Measurements from ENCODE around the gene STPG1.

The STPG1 gene

GRCh38 chr1:24311741-24312140 lies 101.8 kb downstream of the STPG1 start:
- no peak for DNase-seq

- DNase-seq: no peak
Observed at GRCh38 chr1:24311234-24311633, 102.3 kb downstream of the STPG1 start.

DNA sequence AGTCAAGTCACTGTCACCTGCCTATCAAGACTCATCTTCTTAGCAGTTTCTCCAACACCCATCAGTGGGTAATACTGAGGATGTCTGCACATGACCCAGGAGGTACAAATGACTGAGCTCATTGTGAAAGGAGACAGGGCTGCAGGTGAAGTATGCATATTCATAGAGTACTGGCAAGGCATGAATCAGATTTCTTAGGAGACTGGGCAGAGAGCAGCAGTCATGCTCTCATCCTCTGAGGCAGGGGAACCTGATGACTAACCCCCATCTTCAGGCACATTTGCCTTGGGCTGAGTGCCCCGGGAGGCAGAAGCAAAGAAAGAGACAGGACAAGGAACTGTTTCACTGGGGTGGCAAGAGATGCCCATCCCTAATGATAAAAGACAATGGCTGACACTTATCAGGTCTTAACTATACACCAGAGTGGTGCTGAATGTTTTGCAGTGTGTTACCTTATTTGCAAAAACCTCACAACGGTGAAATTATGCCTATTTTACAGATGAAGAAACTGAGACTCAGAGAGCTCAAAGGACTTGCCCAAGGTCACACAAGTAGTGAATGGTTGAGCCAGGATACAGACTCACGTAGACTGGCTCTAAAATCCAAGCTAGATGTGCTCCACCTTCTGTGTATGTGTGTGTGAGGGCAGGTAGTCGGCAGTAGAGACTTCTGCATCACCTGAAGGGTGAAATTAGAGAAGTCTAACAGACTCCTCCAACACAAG lies 103.7 kb downstream of the STPG1 start:
- DNase-seq: no peak

DNA sequence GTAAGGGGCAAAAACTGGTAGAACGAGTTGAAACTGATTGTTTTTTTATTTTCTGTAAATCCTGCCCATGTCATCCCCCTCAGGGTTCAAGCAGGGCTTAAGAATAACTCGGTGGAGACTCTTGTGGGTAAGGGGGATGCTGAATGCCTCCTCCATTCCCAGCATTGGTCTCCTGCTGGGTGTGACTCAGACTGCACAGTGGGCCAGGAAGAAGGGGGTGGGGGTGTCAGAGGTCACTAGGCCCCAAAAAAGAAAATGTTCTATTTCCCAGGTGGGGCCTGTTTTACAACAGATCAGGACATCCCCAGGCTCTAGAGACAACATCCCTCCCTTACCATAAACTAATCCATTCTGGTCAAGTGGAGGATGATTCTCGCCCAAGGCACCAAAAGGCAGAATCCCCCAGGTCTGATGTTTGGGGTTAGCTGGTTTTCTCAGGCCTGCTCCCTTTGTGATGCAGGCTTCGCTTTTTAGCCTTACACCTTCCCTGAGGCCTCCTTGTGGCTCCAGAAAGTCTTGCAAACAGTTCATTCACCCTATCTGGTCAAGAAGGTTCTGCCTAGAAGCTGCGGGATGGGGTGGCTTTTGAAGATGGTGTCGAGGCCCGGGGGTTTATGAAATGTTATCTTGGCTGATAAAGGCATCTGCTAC lies 105.1 kb downstream of the STPG1 start:
- DNase-seq: no peak
